SK-N-SH (cell line): ENCODE results near the gene GPER1. TPM values are rescaled to one million over a fixed set of nuclear protein-coding genes. Genes with fewer than 3 reads are reported as not detected.
A peak's percentile ranks its signal among the peaks of the same experiment; 100 is the strongest.

Experiments
- CTCF ChIA-PET: fragments of 300-600, 350-600 bp; formaldehyde crosslinking; extraction: SDS; loops from one replicate; lab custom pipeline; 2021; lab: Yijun Ruan, JAX
- POLR2A ChIA-PET: fragments of 350-600 bp; sonication (Branson Sonifier 250); formaldehyde crosslinking; extraction: SDS; loops from one replicate; lab custom pipeline; 2020; ENCODE audit warnings: antibody characterized with exemption, inconsistent platforms; lab: Yijun Ruan, JAX
- DNase-seq: peaks from one replicate; pipeline ENCODE4 v3.0.0; 2012
- H2AFZ ChIP-seq: fragments of 200-600 bp; sonication (generic); 2 replicates; pipeline ENCODE4 v1.8.1; 2016; ENCODE audit warnings: antibody characterized with exemption, mild to moderate bottlenecking, low read depth
- H3F3A ChIP-seq: fragments of 200-600 bp; sonication (generic); replicated peaks from 2 replicates; pipeline ENCODE3; 2016; ENCODE audit warnings: antibody characterized with exemption, mild to moderate bottlenecking; ENCODE audit not compliant: insufficient read depth
- H3K27ac ChIP-seq, 2 experiments: fragments of 200-500 bp in 1 of 2; fragments of 200-600 bp in 1 of 2; sonication (Bioruptor generic) in 1 of 2; sonication (generic), shearing (Covaris generic) in 1 of 2; 2 replicates each; pipeline versions ENCODE4 v1.5.1 to v1.6.1; 2014 to 2016; ENCODE audit warnings: low read depth in 2 of 2, inconsistent platforms in 1 of 2, low read length in 1 of 2, mild to moderate bottlenecking in 1 of 2, mixed read lengths in 1 of 2
- H3K27me3 ChIP-seq: fragments of 200-600 bp; sonication (generic), shearing (Covaris generic); 2 replicates; pipeline ENCODE4 v1.6.1; 2016; ENCODE audit warnings: mixed run types; ENCODE audit not compliant: insufficient read depth
- H3K36me3 ChIP-seq, 2 experiments: fragments of 200-500 bp in 1 of 2; fragments of 200-600 bp in 1 of 2; sonication (Bioruptor generic) in 1 of 2; sonication (generic) in 1 of 2; replicated peaks in 1 of 2; 2 replicates each; pipeline versions ENCODE3 to v1.5.1; 2014 to 2016; ENCODE audit warnings: low read length in 1 of 2, mild to moderate bottlenecking in 1 of 2; ENCODE audit not compliant: insufficient read depth in 2 of 2, control insufficient read depth in 1 of 2
- H3K4me1 ChIP-seq, 2 experiments: fragments of 200-500 bp in 1 of 2; fragments of 200-600 bp in 1 of 2; sonication (Bioruptor generic) in 1 of 2; sonication (generic), shearing (Covaris generic) in 1 of 2; 2 replicates each; pipeline versions ENCODE4 v1.5.1 to v1.6.1; 2014 to 2016; ENCODE audit warnings: low read depth in 1 of 2, low read length in 1 of 2, mixed run types in 1 of 2; ENCODE audit not compliant: insufficient read depth in 2 of 2, control insufficient read depth in 1 of 2
- H3K4me2 ChIP-seq: fragments of 200-600 bp; sonication (generic), shearing (Covaris generic); 2 replicates; pipeline ENCODE4 v1.6.1; 2017; ENCODE audit warnings: mixed run types
- H3K4me3 ChIP-seq, 2 experiments: fragments of 200-500 bp in 1 of 2; fragments of 200-600 bp in 1 of 2; sonication (Bioruptor generic) in 1 of 2; sonication (generic), shearing (Covaris generic) in 1 of 2; 2 replicates each; pipeline versions ENCODE4 v1.5.1 to v1.8.1; 2014 to 2016; ENCODE audit warnings: low read depth in 2 of 2, inconsistent platforms in 1 of 2, low read length in 1 of 2, mild to moderate bottlenecking in 1 of 2, mixed read lengths in 1 of 2, moderate library complexity in 1 of 2
- H3K79me2 ChIP-seq: fragments of 200-600 bp; sonication (generic); 2 replicates; pipeline ENCODE4 v1.8.1; 2017; ENCODE audit warnings: mild to moderate bottlenecking; ENCODE audit not compliant: insufficient read depth
- H3K9ac ChIP-seq: fragments of 200-600 bp; sonication (generic); 2 replicates; pipeline ENCODE4 v1.6.1; 2017; ENCODE audit warnings: mixed run types
- H3K9me2 ChIP-seq: fragments of 200-600 bp; sonication (generic); 2 replicates; pipeline ENCODE4 v1.6.1; 2017; ENCODE audit warnings: mixed run types
- H3K9me3 ChIP-seq: fragments of 200-600 bp; sonication (generic); 2 replicates; pipeline ENCODE4 v1.6.1; 2017; ENCODE audit warnings: mixed run types, mild to moderate bottlenecking, moderate library complexity
- H4K20me1 ChIP-seq: fragments of 200-600 bp; sonication (generic); 2 replicates; pipeline ENCODE4 v1.6.1; 2017; ENCODE audit warnings: mild to moderate bottlenecking, mixed run types; ENCODE audit not compliant: insufficient read depth
- CHD2 ChIP-seq: fragments of 150-350 bp; IDR thresholded peaks from 2 replicates; pipeline ENCODE4 v1.6.1; 2018; ENCODE audit warnings: low read length; ENCODE audit not compliant: partially characterized antibody
- ELF1 ChIP-seq: IDR thresholded peaks from 2 replicates; pipeline ENCODE4 v1.4.0; 2012
- EP300 ChIP-seq, 2 experiments: IDR thresholded peaks; 2 replicates each; pipeline versions ENCODE4 v1.4.0 to v1.6.1; 2012; ENCODE audit warnings: borderline replicate concordance in 1 of 2, low read depth in 1 of 2, low read length in 1 of 2
- EZH2phosphoT487 ChIP-seq: fragments of 200-600 bp; sonication (generic); IDR thresholded peaks from 2 replicates; pipeline ENCODE4 v1.6.1; 2017; ENCODE audit warnings: low read depth, mixed run types, mild to moderate bottlenecking, antibody characterized with exemption, moderate library complexity, borderline replicate concordance
- FOSL2 ChIP-seq: IDR thresholded peaks from 2 replicates; pipeline ENCODE4 v1.4.0; 2012; ENCODE audit warnings: low read depth, mild to moderate bottlenecking, moderate library complexity, borderline replicate concordance
- FOXJ3 ChIP-seq: sonication (generic); formaldehyde crosslinking; IDR thresholded peaks from 2 replicates; pipeline ENCODE4 v1.5.1; 2020; ENCODE audit warnings: mild to moderate bottlenecking, missing genetic modification reagents
- FOXM1 ChIP-seq: IDR thresholded peaks from 2 replicates; pipeline ENCODE4 v1.4.0; 2012; ENCODE audit warnings: low read depth, mild to moderate bottlenecking
- GABPA ChIP-seq: IDR thresholded peaks from 2 replicates; pipeline ENCODE4 v1.4.0; 2012; ENCODE audit warnings: low read depth, mild to moderate bottlenecking
- IRF3 ChIP-seq: fragments of 150-350 bp; IDR thresholded peaks from 2 replicates; pipeline ENCODE4 v1.6.1; 2016; ENCODE audit warnings: mild to moderate bottlenecking, low read depth, low read length
- JUND ChIP-seq: IDR thresholded peaks from 2 replicates; pipeline ENCODE4 v1.4.0; 2012
- NFIC ChIP-seq: IDR thresholded peaks from 2 replicates; pipeline ENCODE4 v1.4.0; 2012; ENCODE audit warnings: borderline replicate concordance
- NRF1 ChIP-seq: IDR thresholded peaks from 2 replicates; pipeline ENCODE4 v1.6.1; 2012; ENCODE audit warnings: low read depth, mild to moderate bottlenecking, low read length
- REST ChIP-seq: IDR thresholded peaks from 2 replicates; pipeline ENCODE4 v1.6.1; 2012; ENCODE audit warnings: mild to moderate bottlenecking, low read depth, low read length, moderate library complexity
- RFX5 ChIP-seq: IDR thresholded peaks from 2 replicates; pipeline ENCODE4 v1.6.1; 2012; ENCODE audit warnings: mild to moderate bottlenecking, improper control_type of control experiment, low read length
- SIN3A ChIP-seq: IDR thresholded peaks from 2 replicates; pipeline ENCODE4 v1.6.1; 2012; ENCODE audit warnings: low read depth, mild to moderate bottlenecking, low read length, moderate library complexity, borderline replicate concordance
- SMC3 ChIP-seq: IDR thresholded peaks from 2 replicates; pipeline ENCODE4 v1.6.1; 2012; ENCODE audit warnings: low read depth, low read length, improper control_type of control experiment
- TAF1 ChIP-seq: IDR thresholded peaks from 2 replicates; pipeline ENCODE4 v1.6.1; 2012; ENCODE audit warnings: low read depth, mild to moderate bottlenecking, low read length, moderate library complexity, borderline replicate concordance
- TCF12 ChIP-seq: IDR thresholded peaks from 2 replicates; pipeline ENCODE4 v1.4.0; 2012
- USF1 ChIP-seq: IDR thresholded peaks from 2 replicates; pipeline ENCODE4 v1.4.0; 2012; ENCODE audit warnings: low read depth, borderline replicate concordance
- YY1 ChIP-seq: IDR thresholded peaks from 2 replicates; pipeline ENCODE4 v1.4.0; 2012; ENCODE audit warnings: low read depth, mild to moderate bottlenecking
- WGBS: methylation state at CpG from one replicate; pipeline ENCODE4 v1.1.6; 2017; ENCODE audit warnings: low lambda C conversion rate; 5-methylcytosine and 5-hydroxymethylcytosine counted together
- polyA plus RNA-seq, 3 experiments: library from polyadenylated mRNA; depleted of rRNA; stranded (reverse); fragments of >200 nt; gene quantifications; 2 replicates each; pipeline ENCODE4 v1.2.3, GENCODE V29; 2012

Gene GPER1
- polyA plus RNA-seq, 1 of the 3 experiments (the other 2 are of a cell fraction), result 6.4 TPM

- H3K36me3 ChIP-seq, result peaks cover 0 to 3% of the 10 kb centered on the region in 2 experiments
- no peak for DNase-seq
- H2AFZ ChIP-seq, result no peak overlapping the region
- no peaks in the 10 kb centered on the region for H3K27me3 ChIP-seq
- no peaks in the 10 kb centered on the region for H3K79me2 ChIP-seq
- H3K9me3 ChIP-seq, result no peaks in the 10 kb centered on the region
- ChIA-PET POLR2A (interaction anchor here (1.3 kb wide), 1 partner anchor 80 kb away, joined by 3 read pairs; the partner anchor contains the start of gene COX19), CTCF (interaction anchor here (1.3 to 27.8 kb wide), 6 partner anchors 11 to 90 kb away, joined by 3 to 756 read pairs (median 14); partner anchors contain the start of gene GPR146)
- peak overlapping the region in 1 of 2 experiments; percentile 56; a peak in 2 of 4 replicates for H3K27ac ChIP-seq
- no peaks in the 10 kb centered on the region for H3F3A ChIP-seq
- WGBS, result 98% methylated on average over 21 of the region's 25 CpGs
- H3K9ac ChIP-seq, result no peak overlapping the region
- H3K4me2 ChIP-seq, result no peak overlapping the region
- H3K4me1 ChIP-seq, result peaks cover 0 to 38% of the 10 kb centered on the region in 2 experiments; a peak in 1 of 4 replicates
- H3K9me2 ChIP-seq, result no peaks in the 10 kb centered on the region
- peaks cover 22% of the 10 kb centered on the region; the same call in 1 of the 2 replicates for H4K20me1 ChIP-seq
- no peak overlapping the region for H3K4me3 ChIP-seq
- TF ChIP-seq JUND, result no peak
- no peak for TF ChIP-seq FOXM1
- TF ChIP-seq CHD2, result no peak
- TF ChIP-seq FOXJ3 (CRISPR knock-in tag), result no peak
- no peak for TF ChIP-seq IRF3
- TF ChIP-seq SIN3A, result no peak
- TF ChIP-seq GABPA, result no peak
- no peak for TF ChIP-seq USF1
- TF ChIP-seq TAF1, result no peak
- TF ChIP-seq TCF12, result no peak
- TF ChIP-seq NRF1, result no peak
- no peak for TF ChIP-seq FOSL2
- TF ChIP-seq REST, result no peak
- TF ChIP-seq NFIC, result no peak
- TF ChIP-seq SMC3, result no peak
- no peak for TF ChIP-seq EP300 (IDR thresholded peaks at IDR 0.05; ENCODE audit: borderline replicate concordance in 1 of 2, low read depth in 1 of 2, low read length in 1 of 2)
- no peak for TF ChIP-seq YY1
- no peak for TF ChIP-seq RFX5
- TF ChIP-seq EZH2phosphoT487, result no peak
- TF ChIP-seq ELF1, result no peak
Observed at GRCh38 chr7:1054438-1054837, 33.5 kb upstream of the GPER1 start.
